M059J (cell line): ENCODE data around the gene PXT1. TPM values are rescaled to one million over a fixed set of nuclear protein-coding genes. Genes with fewer than 3 reads are reported as not detected.
"Not testable (repeated sequence)": the region's sequence is repeated elsewhere in the genome, so short reads cannot be mapped to it uniquely, and the experiment has no call there.

Experiments
- DNase-seq: peaks from one replicate; pipeline ENCODE4 v3.0.0-alpha.2; 2012; ENCODE audit warnings: low read depth
- total RNA-seq: library from RNA; depleted of rRNA; stranded (reverse); fragments of >200 nt; shearing (Covaris generic); gene quantifications from 2 replicates; pipeline ENCODE4 v1.2.3, GENCODE V29; 2014

PXT1 gene
- total RNA-seq, 1 experiment from 2014 or later = not detected

GRCh38 chr6:36368921-36369865, 73.5 kb downstream of the PXT1 start:
- peak; percentile 75 for DNase-seq

GRCh38 chr6:36368421-36368820, 74.2 kb downstream of the PXT1 start:
- no peak for DNase-seq

- DNase-seq = no peak
These were observed 74.9 kb downstream of the PXT1 start for GRCh38 chr6:36367743-36368142.

- peak; percentile 58 for DNase-seq
These were observed 77.8 kb downstream of the PXT1 start for GRCh38 chr6:36364669-36365479.

GRCh38 chr6:36364061-36364635, 78.5 kb downstream of the PXT1 start:
- DNase-seq = not testable (repeated sequence)

GRCh38 chr6:36363371-36363752, 79.3 kb downstream of the PXT1 start:
- DNase-seq = not testable (repeated sequence)

- DNase-seq = peak; percentile 32
These were observed 79.9 kb downstream of the PXT1 start for GRCh38 chr6:36362551-36363370.

- DNase-seq = no peak
These were observed 81.6 kb downstream of the PXT1 start for GRCh38 chr6:36361071-36361470.

- peak; percentile 82 for DNase-seq
These were observed 82.2 kb downstream of the PXT1 start for GRCh38 chr6:36360241-36361054.

- DNase-seq = peak; percentile 64
These were observed 84.3 kb downstream of the PXT1 start for GRCh38 chr6:36358226-36358915.

- no peak for DNase-seq
These were observed 84.8 kb downstream of the PXT1 start for GRCh38 chr6:36357872-36358225.

GRCh38 chr6:36355819-36356218, 86.8 kb downstream of the PXT1 start:
- DNase-seq = peak; percentile 24

- DNase-seq = peak; percentile 74
These were observed 89.2 kb downstream of the PXT1 start for GRCh38 chr6:36353411-36353915.

GRCh38 chr6:36352477-36353157, 90.0 kb downstream of the PXT1 start:
- no peak for DNase-seq

GRCh38 chr6:36350681-36351571, 91.7 kb downstream of the PXT1 start:
- DNase-seq = peak; percentile 97

- peak; percentile 32 for DNase-seq
These were observed 92.6 kb downstream of the PXT1 start for GRCh38 chr6:36350082-36350481.

GRCh38 chr6:36349240-36349639, 93.4 kb downstream of the PXT1 start:
- DNase-seq = no peak

- DNase-seq = no peak
These were observed 95.0 kb downstream of the PXT1 start for GRCh38 chr6:36347621-36348020.
